Measurements from ENCODE around the gene MTMR10. TPM values are rescaled to one million over a fixed set of nuclear protein-coding genes. Genes with fewer than 3 reads are reported as not detected.
A peak's percentile ranks its signal among the peaks of the same experiment; 100 is the strongest.

The MTMR10 gene
- total and polyA plus RNA-seq, 2 of the 4 experiments (the other 2 are of a cell fraction), result 11.2 to 13.8 TPM

- TF ChIP-seq MAZ (IDR thresholded peaks at IDR 0.05; ENCODE audit: borderline replicate concordance, low read depth, low read length), result peak; percentile 32; the same call in 1 of the 2 replicates
- no peak for TF ChIP-seq RFX5 (IDR thresholded peaks at IDR 0.05; ENCODE audit: low read depth, low read length)
Measured at GRCh38 chr15:30953731-30954378, 37.6 kb downstream of the MTMR10 start (continued).

- Histone ChIP-seq H2AFZ (replicated peaks; ENCODE audit: low read length, poor library complexity) (no peak overlapping the region), H3K4me1 (ENCODE audit: control insufficient read depth, insufficient read depth, low read length) (peaks cover 9% of the 10 kb centered on the region), H2AK9ac (replicated peaks; ENCODE audit: low read depth, low read length, poor library complexity) (no peak overlapping the region), H2BK15ac (ENCODE audit: low read depth, low read length) (peak overlapping the region; percentile 24; the same call in 1 of the 3 replicates), H4K20me1 (ENCODE audit: insufficient read depth, low read length) (peaks cover 3% of the 10 kb centered on the region), H2BK20ac (ENCODE audit: low read depth, low read length) (0 out of 2 replicates have a peak overlapping the region, but pooled peaks have one; percentile 11), H3K56ac (ENCODE audit: extremely low read depth, insufficient read depth, low read length) (no peak overlapping the region), H3K14ac (replicated peaks; ENCODE audit: low read depth, low read length) (peak overlapping the region; percentile 86), H3K27me3 (ENCODE audit: control insufficient read depth, insufficient read depth, low read length) (no peaks in the 10 kb centered on the region), H4K5ac (ENCODE audit: low read depth, low read length) (no peak overlapping the region), H2BK120ac (ENCODE audit: low read depth, low read length) (peak overlapping the region; percentile 30; the same call in 1 of the 2 replicates), H3K4ac (ENCODE audit: low read depth, low read length) (peak overlapping the region; percentile 90), H3K18ac (ENCODE audit: low read depth, low read length) (peak overlapping the region; percentile 8; the same call in 1 of the 2 replicates), H3K4me3 (ENCODE audit: insufficient read depth, low read depth, low read length) (no peak overlapping the region), H2BK5ac (ENCODE audit: low read depth, low read length, poor library complexity, severe bottlenecking) (peak overlapping the region; percentile 54), H3K23ac (ENCODE audit: low read depth, low read length) (no peak overlapping the region), H3K9ac (ENCODE audit: low read depth, low read length) (no peak overlapping the region), H2AK5ac (ENCODE audit: low read depth, low read length) (peak overlapping the region; percentile 81; the same call in 1 of the 2 replicates), H3K9me1 (ENCODE audit: insufficient read depth, low read length) (peaks cover 9% of the 10 kb centered on the region), H3K27ac (ENCODE audit: insufficient read depth, low read length) (peak overlapping the region; percentile 35; the same call in 1 of the 2 replicates), H3K4me2 (ENCODE audit: low read depth, low read length) (no peak overlapping the region), H4K91ac (ENCODE audit: insufficient read depth, low read depth, low read length) (peak overlapping the region; percentile 61), H3K9me3 (ENCODE audit: control insufficient read depth, insufficient read depth, low read length) (no peaks in the 10 kb centered on the region), H3K79me1 (ENCODE audit: low read depth in 1 of 2, low read length in 2 of 2) (peaks cover 0 to 12% of the 10 kb centered on the region in 2 experiments; a peak in 2 of 4 replicates), H3K36me3 (ENCODE audit: control insufficient read depth, insufficient read depth, low read length) (peaks cover 27% of the 10 kb centered on the region), H4K8ac (ENCODE audit: low read depth in 2 of 2, low read length in 2 of 2) (peak overlapping the region in 1 of 2 experiments; percentile 18; a peak in 1 of 4 replicates)
- BruUV-seq (replicated peaks), result no TSS peak
- intact Hi-C loops (cut with micrococcal nuclease) (no loop called here), in situ Hi-C loops (cut with MboI; ENCODE audit: low sequenced_read_pairs) (no loop called here), dilution Hi-C loops (cut with HindIII; ENCODE audit: low sequenced_read_pairs, unreplicated experiment) (no loop called here)
- ChIA-PET CTCF (interaction anchor here (1.8 kb wide), 1 partner anchor 176 kb away, joined by 3 read pairs; no protein-coding TSS in a partner anchor), POLR2A (ENCODE audit: unreplicated experiment) (no interaction called here)
- WGBS, 2 experiments (ENCODE audit: extremely low coverage in 2 of 2, insufficient read length in 1 of 2), result 100% methylated on average over 1 of the region's 7 CpGs; no CpG with 5 or more reads in 1 of the 2 experiments
- ATAC-seq (ENCODE audit: low read depth) (no peak), DNase-seq (no peak)
- no peak for TF ChIP-seq ELK1 (IDR thresholded peaks at IDR 0.05; ENCODE audit: borderline replicate concordance, low read depth, low read length)
- no peak for TF ChIP-seq CHD1 (IDR thresholded peaks at IDR 0.05; ENCODE audit: low read depth, low read length)
- TF ChIP-seq NFE2L2 (IDR thresholded peaks at IDR 0.05; ENCODE audit: low read depth, low read length), result no peak
- TF ChIP-seq POLR2A (IDR thresholded peaks at IDR 0.05; ENCODE audit: low read depth, low read length), result no peak
- TF ChIP-seq RAD21 (IDR thresholded peaks at IDR 0.05; ENCODE audit: low read length), result no peak
- no peak for TF ChIP-seq RCOR1 (IDR thresholded peaks at IDR 0.05; ENCODE audit: insufficient replicate concordance, low read length)
- TF ChIP-seq CEBPB (IDR thresholded peaks at IDR 0.05; ENCODE audit: low read depth, low read length), result no peak
- TF ChIP-seq MAFK (IDR thresholded peaks at IDR 0.05; ENCODE audit: low read depth, low read length), result no peak
- TF ChIP-seq BHLHE40 (IDR thresholded peaks at IDR 0.05; ENCODE audit: low read depth, low read length), result no peak
- no peak for TF ChIP-seq RFX5 (IDR thresholded peaks at IDR 0.05; ENCODE audit: low read depth, low read length)
- no peak for TF ChIP-seq USF2 (IDR thresholded peaks at IDR 0.05; ENCODE audit: low read depth, low read length)
- no peak for TF ChIP-seq MAZ (IDR thresholded peaks at IDR 0.05; ENCODE audit: borderline replicate concordance, low read depth, low read length)
Measured at GRCh38 chr15:30953183-30953582, 38.2 kb downstream of the MTMR10 start.
